ENCODE data around the gene DUSP19.

Gene DUSP19

GRCh38 chr2:183091318-183091953 is 12.9 kb downstream of the DUSP19 start:
- TF ChIP-seq CTCF (IDR thresholded peaks at IDR 0.05; ENCODE audit: extremely low read depth, missing control alignments): no peak

GRCh38 chr2:183091954-183092345 is 13.4 kb downstream of the DUSP19 start:
- no peak for TF ChIP-seq CTCF (IDR thresholded peaks at IDR 0.05; ENCODE audit: extremely low read depth, missing control alignments)
- no peak for DNase-seq (ENCODE audit: low spot score)

More at GRCh38 chr2:183091318-183091953, 12.9 kb downstream of the DUSP19 start:
- no peak for DNase-seq (ENCODE audit: low spot score)

GRCh38 chr2:183093857-183094657 is 15.5 kb downstream of the DUSP19 start:
- TF ChIP-seq CTCF (IDR thresholded peaks at IDR 0.05; ENCODE audit: extremely low read depth, missing control alignments): no peak
- peak; percentile 37 for DNase-seq (ENCODE audit: low spot score)

- no peak for TF ChIP-seq CTCF (IDR thresholded peaks at IDR 0.05; ENCODE audit: extremely low read depth, missing control alignments)
- DNase-seq (ENCODE audit: low spot score): no peak
Measured at GRCh38 chr2:183105402-183106134, 27.0 kb downstream of the DUSP19 start.

- DNase-seq (ENCODE audit: low spot score): no peak
- TF ChIP-seq CTCF (IDR thresholded peaks at IDR 0.05; ENCODE audit: extremely low read depth, missing control alignments): no peak
Measured at GRCh38 chr2:183112577-183112976, 34.0 kb downstream of the DUSP19 start.

GRCh38 chr2:183113630-183114029 is 35.1 kb downstream of the DUSP19 start:
- TF ChIP-seq CTCF (IDR thresholded peaks at IDR 0.05; ENCODE audit: extremely low read depth, missing control alignments): no peak
- no peak for DNase-seq (ENCODE audit: low spot score)

GRCh38 chr2:183117226-183117625 is 38.7 kb downstream of the DUSP19 start:
- no peak for DNase-seq (ENCODE audit: low spot score)
- no peak for TF ChIP-seq CTCF (IDR thresholded peaks at IDR 0.05; ENCODE audit: extremely low read depth, missing control alignments)
